ENCODE measurements around the gene SUGCT.

DNA sequence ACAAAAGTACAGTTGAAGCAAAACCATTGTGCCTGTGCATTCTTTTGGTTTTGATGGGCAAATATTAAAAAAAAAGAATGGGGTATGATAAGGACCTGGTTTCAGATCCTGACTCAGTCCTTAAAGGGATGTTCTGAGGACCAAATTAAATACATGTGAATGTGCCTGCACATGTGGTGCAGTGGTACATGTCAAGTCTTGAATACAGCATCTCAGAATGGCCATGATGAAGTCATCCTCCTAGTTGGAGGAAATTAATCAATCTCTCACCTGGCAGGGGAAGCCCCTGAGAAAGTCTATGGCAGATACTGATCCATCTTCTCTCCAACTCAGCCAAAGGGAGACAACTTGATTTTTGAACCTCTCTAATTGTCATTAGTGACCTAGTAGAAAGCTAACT lies 207.0 kb downstream of the SUGCT start:
- TF ChIP-seq POLR2AphosphoS5 (IDR thresholded peaks at IDR 0.05), result no peak
- no peak for TF ChIP-seq POLR2A (IDR thresholded peaks at IDR 0.05; ENCODE audit: low read depth)
- no peak for TF ChIP-seq CTCF (IDR thresholded peaks at IDR 0.05)

All from esophagus muscularis mucosa (tissue), 3 donors.